Measurements from ENCODE around the gene CHPF2. TPM values are rescaled to one million over a fixed set of nuclear protein-coding genes. Genes with fewer than 3 reads are reported as not detected.

Gene CHPF2
- total RNA-seq, 1 experiment from 2014 or later, result 48.1 TPM

GRCh38 chr7:151187409-151188251, 44.7 kb upstream of the CHPF2 start:
- Mint-ChIP-seq H3K4me3 (ENCODE audit: low read depth, unreplicated experiment) (no peak overlapping the region), H3K27me3 (ENCODE audit: unreplicated experiment) (peaks cover 62% of the 10 kb centered on the region), H3K27ac (ENCODE audit: unreplicated experiment) (no peak overlapping the region), H3K9me3 (ENCODE audit: low read depth, unreplicated experiment) (no peaks in the 10 kb centered on the region), H3K4me1 (ENCODE audit: low read depth, unreplicated experiment) (no peaks in the 10 kb centered on the region), H3K36me3 (ENCODE audit: insufficient read depth, unreplicated experiment) (no peaks in the 10 kb centered on the region)
- DNase-seq, result no peak
- no peak for TF ChIP-seq CTCF (IDR thresholded peaks at IDR 0.05; ENCODE audit: unreplicated experiment)
- intact Hi-C loops (cut with micrococcal nuclease; ENCODE audit: unreplicated experiment), result no loop called here
- BruUV-seq (replicated peaks), result no TSS peak
- CTCF ChIA-PET, result no interaction called here

- no peak overlapping the region for H3K4me3 Mint-ChIP-seq (ENCODE audit: low read depth, unreplicated experiment)
- no TSS peak for BruUV-seq (replicated peaks)
- no peak for DNase-seq
- no peaks in the 10 kb centered on the region for H3K36me3 Mint-ChIP-seq (ENCODE audit: insufficient read depth, unreplicated experiment)
- no peaks in the 10 kb centered on the region for H3K9me3 Mint-ChIP-seq (ENCODE audit: low read depth, unreplicated experiment)
- intact Hi-C loops (cut with micrococcal nuclease; ENCODE audit: unreplicated experiment), result no loop called here
- TF ChIP-seq CTCF (IDR thresholded peaks at IDR 0.05; ENCODE audit: unreplicated experiment), result no peak
- no peaks in the 10 kb centered on the region for H3K4me1 Mint-ChIP-seq (ENCODE audit: low read depth, unreplicated experiment)
- peaks cover 56% of the 10 kb centered on the region for H3K27me3 Mint-ChIP-seq (ENCODE audit: unreplicated experiment)
- no peak overlapping the region for H3K27ac Mint-ChIP-seq (ENCODE audit: unreplicated experiment)
- CTCF ChIA-PET, result no interaction called here
These were observed 44.1 kb upstream of the CHPF2 start for GRCh38 chr7:151188252-151188542.

- DNase-seq, result no peak
- no peak overlapping the region for H3K27ac Mint-ChIP-seq (ENCODE audit: unreplicated experiment)
- BruUV-seq (replicated peaks), result no TSS peak
- no peaks in the 10 kb centered on the region for H3K36me3 Mint-ChIP-seq (ENCODE audit: insufficient read depth, unreplicated experiment)
- H3K27me3 Mint-ChIP-seq (ENCODE audit: unreplicated experiment), result peaks cover 54% of the 10 kb centered on the region
- TF ChIP-seq CTCF (IDR thresholded peaks at IDR 0.05; ENCODE audit: unreplicated experiment), result no peak
- no peaks in the 10 kb centered on the region for H3K4me1 Mint-ChIP-seq (ENCODE audit: low read depth, unreplicated experiment)
- H3K9me3 Mint-ChIP-seq (ENCODE audit: low read depth, unreplicated experiment), result no peaks in the 10 kb centered on the region
- CTCF ChIA-PET, result no interaction called here
- H3K4me3 Mint-ChIP-seq (ENCODE audit: low read depth, unreplicated experiment), result no peak overlapping the region
- intact Hi-C loops (cut with micrococcal nuclease; ENCODE audit: unreplicated experiment), result no loop called here
These were observed 43.2 kb upstream of the CHPF2 start for GRCh38 chr7:151189038-151189437.

- no peaks in the 10 kb centered on the region for H3K4me1 Mint-ChIP-seq (ENCODE audit: low read depth, unreplicated experiment)
- DNase-seq, result no peak
- intact Hi-C loops (cut with micrococcal nuclease; ENCODE audit: unreplicated experiment), result no loop called here
These were observed 40.7 kb upstream of the CHPF2 start for GRCh38 chr7:151191544-151191943.

More at GRCh38 chr7:151191544-151191943, 40.7 kb upstream of the CHPF2 start:
- H3K9me3 Mint-ChIP-seq (ENCODE audit: low read depth, unreplicated experiment), result no peaks in the 10 kb centered on the region
- no TSS peak for BruUV-seq (replicated peaks)
- peaks cover 51% of the 10 kb centered on the region for H3K27me3 Mint-ChIP-seq (ENCODE audit: unreplicated experiment)
- no peak for TF ChIP-seq CTCF (IDR thresholded peaks at IDR 0.05; ENCODE audit: unreplicated experiment)
- H3K4me3 Mint-ChIP-seq (ENCODE audit: low read depth, unreplicated experiment), result no peak overlapping the region
- CTCF ChIA-PET, result no interaction called here
- peaks cover 7% of the 10 kb centered on the region for H3K36me3 Mint-ChIP-seq (ENCODE audit: insufficient read depth, unreplicated experiment)
- no peak overlapping the region for H3K27ac Mint-ChIP-seq (ENCODE audit: unreplicated experiment)
